NOMO-1 treated with dmso at 0.1 percent for 144 hours (cell line): Measurements from ENCODE around the gene SWAP70.

Source experiments
- DNase-seq: peaks from one replicate; lab custom pipeline; 2025; ENCODE audit not compliant: unreplicated experiment; lab: John Stamatoyannopoulos, UW

SWAP70 gene

GRCh38 chr11:9748361-9748970, 84.6 kb downstream of the SWAP70 start:
- DNase-seq, result peak; percentile 64

DNA sequence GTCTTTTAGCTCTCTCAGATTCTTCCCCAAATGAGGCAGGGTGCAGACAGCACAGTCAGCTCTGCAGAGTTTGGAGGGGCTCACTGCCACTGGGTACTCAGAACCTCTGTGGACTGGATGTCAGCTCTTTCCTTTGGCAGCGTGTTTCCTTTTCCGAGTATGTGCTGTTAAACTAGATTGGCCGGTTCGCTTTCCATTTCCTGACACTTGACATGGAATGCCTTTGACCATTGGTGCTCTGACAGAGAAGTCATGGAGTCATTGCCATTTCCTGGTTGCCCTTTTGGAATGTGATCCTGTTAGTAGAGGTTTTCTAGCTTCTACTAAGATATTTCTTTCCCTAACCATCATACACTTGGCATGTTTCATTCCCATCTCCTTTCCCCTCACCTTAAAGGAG, 86.7 kb downstream of the SWAP70 start:
- no peak for DNase-seq

DNA sequence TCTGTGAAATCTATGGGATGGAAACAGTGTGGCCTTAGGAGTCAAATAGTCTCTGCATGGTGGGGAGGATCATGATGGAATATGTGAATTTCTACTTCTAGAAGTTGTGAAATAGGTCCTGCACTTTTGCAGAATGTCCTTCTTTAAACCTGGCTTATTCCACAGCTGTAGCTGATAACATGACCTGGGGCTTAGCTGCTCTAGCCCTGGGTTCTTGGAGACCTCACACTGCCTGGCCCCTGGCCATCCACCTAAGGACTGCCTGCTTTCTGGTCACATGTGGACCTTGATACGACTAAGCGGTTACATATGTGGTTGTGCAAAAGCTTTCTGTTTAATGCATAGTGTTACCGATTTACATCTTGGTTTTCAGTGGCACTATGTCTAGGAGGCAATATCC, 88.2 kb downstream of the SWAP70 start:
- DNase-seq, result no peak

GRCh38 chr11:9753021-9753420, 89.1 kb downstream of the SWAP70 start:
- peak; percentile 45 for DNase-seq

GRCh38 chr11:9754010-9754471, 90.2 kb downstream of the SWAP70 start:
- DNase-seq, result no peak

GRCh38 chr11:9755561-9756185, 91.8 kb downstream of the SWAP70 start:
- DNase-seq, result no peak

DNA sequence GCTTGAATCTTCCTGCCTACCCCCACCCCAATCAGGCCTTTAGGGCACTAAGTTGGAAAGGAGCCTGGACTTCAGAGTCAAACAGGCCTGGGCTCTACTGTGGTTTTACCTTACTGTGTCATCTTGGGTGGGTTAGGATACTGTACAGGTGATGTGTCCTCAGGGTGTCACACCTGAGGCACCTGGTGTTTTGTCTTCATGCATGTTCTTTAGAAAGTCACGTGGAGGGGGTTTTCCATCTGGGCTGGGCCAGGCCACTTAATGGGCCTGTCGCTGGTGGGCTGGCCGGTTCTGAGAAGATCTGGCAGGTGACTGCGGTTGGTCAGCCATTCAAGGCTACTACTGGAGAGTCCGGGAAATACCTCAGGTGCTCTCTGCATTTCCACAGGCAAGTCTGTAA, 92.6 kb downstream of the SWAP70 start:
- DNase-seq, result no peak

GRCh38 chr11:9756878-9757277, 93.0 kb downstream of the SWAP70 start:
- DNase-seq, result no peak

DNA sequence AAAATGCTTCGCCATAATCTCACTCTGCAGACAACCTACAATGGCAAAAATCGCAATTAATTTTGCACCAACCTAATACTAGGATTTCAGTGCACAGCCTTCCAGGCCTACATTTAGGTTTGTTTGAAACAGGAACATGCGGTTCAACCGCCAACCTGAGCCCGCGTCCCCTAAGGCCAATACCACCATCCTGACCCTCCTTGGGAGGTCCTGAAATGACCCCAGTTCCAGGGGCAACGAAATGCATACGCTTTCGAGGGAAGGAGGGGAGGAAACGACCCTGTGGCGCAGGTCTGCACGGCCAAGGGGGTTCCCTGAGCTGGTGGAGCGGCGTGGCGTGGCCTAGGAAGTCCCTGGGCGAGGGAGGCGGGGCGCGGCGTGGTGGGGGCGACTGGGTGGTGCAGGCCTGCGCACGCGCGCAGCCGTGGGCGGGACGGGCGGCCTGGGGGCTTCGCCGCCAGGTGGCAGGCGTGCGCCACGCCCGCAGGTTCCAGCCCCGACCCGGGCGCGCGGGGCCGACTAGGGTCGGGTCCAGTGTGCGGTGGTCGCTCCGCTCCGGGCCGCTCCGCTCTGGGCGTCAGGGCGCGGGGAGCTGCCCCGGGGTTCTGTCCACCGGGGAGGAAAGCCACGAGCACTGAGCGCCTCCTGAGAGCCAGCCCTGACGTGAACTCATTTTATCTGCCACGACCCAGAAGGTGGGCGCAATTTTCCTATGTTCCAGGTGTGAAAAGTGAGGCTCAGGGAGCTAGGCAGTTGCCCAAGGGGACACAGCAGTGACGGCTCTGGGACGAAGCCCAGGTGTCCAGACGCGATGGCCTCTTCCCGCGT, 94.1 kb downstream of the SWAP70 start:
- DNase-seq, result peak; percentile 79

DNA sequence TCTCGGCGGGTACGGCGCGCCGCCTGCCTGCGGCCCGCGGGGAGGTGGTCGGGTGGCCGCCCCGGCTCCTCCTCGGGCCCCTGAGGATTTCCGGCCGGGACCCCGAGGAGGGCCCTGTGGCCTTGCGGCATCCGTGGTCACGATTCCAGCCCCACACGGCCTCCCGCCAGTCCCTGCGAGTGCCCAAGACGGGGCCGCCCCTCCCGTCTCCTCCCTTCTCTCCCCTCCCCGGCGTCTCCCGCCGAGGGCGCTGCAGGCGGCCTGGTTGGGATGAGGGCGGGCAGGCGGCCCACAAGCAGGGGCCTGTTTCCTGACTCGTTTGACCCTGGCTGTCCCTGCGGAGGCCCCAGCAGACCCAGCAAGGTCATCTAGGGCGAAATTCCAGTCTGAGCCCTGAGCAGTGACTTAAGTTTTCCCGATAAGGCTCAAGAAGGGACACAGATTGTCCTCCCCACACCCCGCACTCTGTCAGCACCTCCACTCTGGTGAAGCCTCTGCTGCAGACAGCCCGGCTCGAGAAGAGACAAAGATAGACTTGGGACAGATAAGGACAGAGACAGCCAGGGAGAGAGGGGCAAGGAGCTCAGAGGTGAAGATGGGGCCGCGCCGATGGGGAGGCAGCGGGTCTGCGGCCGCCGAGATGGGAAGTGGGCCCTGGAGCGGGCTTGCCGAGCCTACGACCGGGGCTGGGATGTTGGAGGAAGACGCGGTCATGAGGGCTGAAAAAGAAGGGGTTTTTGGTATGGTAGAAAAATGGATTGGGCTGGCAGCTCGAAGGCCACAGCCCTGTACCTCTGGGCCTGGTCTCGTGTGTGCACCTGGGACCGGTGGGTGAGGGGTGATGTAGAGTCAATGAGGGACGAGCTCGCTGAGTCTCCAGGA, 95.0 kb downstream of the SWAP70 start:
- DNase-seq, result peak; percentile 68

DNA sequence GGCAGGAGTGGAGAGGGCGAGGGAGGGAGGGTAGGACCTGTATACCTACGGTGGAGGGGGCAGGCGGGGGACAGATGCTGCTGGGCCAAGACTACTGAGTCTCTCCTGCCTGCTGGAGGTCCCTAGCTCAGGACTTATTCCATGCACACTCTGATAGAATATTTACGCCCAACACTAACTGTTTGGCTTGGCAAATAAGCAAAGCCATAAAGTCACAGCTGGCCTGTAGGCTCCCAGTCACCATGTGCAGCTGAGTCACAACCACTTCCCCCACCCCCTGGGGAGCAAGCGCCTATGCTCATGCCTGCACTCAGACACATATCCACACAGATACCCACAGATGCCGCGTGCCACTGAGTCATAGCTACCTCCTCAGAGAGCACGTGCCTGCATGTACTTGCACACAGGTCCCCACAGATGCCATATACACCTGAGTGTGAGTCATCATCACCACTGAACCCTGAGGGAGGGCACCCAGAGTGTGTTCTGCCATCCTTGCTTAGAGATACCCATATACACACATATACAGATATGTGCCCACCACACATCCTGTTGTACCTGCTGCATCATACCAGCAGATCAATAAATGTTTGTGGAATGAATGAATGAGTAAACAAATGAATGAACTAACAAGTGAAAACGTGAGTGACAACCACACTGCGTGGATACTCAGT, 95.8 kb downstream of the SWAP70 start:
- DNase-seq, result peak; percentile 78

- no peak for DNase-seq
Measured at GRCh38 chr11:9760193-9760575, 96.3 kb downstream of the SWAP70 start.

GRCh38 chr11:9761441-9761945, 97.6 kb downstream of the SWAP70 start:
- no peak for DNase-seq

DNA sequence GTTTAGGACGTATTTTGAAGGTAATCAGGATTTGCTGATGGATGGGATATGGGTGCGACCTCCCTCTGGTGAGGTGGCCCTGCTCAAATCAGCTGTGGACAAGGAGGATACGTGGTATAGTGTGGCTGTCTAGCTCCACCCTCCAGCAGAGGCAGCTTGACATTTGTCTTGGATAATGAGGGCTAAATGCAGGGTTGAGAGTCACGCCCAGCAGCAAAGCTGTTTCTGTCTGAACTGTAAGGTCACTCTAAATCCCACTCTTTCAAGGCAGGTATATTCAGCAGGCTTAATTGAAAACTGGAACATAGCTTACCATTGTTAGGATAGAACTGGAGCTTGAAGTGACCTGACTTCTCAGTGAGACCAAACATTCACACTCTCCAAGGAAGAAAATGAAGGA, 98.7 kb downstream of the SWAP70 start:
- no peak for DNase-seq

DNA sequence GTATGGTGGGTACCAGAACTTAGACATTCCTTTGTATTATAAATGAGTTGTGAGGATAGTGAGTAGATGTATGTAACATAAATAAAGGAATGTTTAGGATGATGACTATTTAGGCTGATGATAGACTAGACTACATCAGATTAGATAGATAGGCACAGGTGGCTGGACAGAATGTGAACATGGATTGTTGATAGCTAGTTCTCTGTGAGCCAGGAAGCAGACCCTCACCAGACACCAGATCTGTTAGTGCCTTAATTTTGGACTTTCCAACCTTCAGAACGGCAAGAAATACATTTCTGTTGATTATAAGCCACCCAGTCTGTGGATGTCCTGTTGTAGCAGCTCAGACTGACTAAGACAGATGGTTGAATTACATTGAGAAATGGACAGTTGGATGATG, 99.4 kb downstream of the SWAP70 start:
- no peak for DNase-seq

DNA sequence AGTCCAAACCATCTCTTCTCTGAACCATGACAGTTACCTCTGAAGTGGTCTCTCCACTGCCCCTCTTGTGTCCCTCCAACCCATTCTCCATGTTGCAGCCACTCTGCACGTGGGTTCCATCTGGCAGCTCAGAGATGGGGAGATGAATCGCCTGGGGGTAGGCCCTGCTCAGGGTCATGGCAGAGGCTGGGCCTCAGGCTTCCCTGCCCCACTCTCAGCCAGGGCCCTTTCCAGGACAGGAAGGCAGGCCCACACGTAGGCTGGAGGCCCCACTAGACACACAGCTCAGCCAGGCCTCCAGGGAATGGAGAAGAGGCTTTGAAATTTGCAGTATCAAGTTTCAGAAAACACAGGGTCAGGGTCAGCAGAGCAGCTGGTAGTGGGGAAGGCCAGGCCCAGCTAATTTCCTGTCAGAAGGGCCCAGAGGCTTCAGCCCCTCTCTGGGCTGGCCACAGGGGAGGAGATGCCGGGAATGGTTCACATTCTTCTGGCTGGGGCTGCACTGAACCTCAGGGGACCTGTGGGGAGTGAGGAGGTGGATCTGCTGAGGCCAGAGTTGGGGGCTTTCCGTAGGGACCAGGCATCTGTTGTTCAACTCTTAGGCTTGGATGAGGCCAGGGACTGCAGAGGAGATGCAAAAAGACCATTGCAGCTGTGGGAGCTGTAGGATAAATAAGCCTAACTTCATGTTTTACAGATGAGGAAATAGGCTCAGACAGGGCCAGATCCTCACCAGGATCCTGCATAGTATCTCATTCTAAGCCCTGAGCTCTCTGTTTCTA, 101.6 kb downstream of the SWAP70 start:
- DNase-seq, result no peak

GRCh38 chr11:9769621-9770020, 105.7 kb downstream of the SWAP70 start:
- DNase-seq, result no peak

- no peak for DNase-seq
Measured at GRCh38 chr11:9771071-9771511, 107.2 kb downstream of the SWAP70 start.

DNA sequence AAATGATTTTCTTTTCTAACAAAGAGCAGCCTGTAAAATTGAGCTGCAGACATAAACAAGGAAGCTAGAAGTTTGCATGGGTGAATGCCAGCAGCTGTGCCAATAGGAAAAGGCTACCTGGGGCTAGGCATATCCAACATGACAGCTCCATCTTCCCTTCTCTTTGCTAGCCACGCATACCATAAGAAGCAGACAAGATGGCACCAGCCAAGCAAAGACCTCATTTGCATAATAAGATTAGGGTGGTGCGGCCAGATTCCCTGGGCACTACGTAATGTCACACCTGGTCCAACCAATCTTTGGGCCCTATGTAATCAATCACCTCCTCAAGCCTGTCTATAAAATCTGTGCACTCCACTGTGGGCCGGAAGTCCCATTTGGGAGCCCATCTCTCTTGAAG, 108.3 kb downstream of the SWAP70 start:
- DNase-seq, result no peak

GRCh38 chr11:9773524-9773923, 109.6 kb downstream of the SWAP70 start:
- no peak for DNase-seq
